Esophagus muscularis mucosa (tissue), 4 donors: ENCODE results near the gene CALM1. TPM values are rescaled to one million over a fixed set of nuclear protein-coding genes. Genes with fewer than 3 reads are reported as not detected.

Experiments
- DNase-seq: peaks from one replicate; pipeline ENCODE4 v3.0.0-alpha.2; 2017; ENCODE audit errors: extremely low spot score
- H3K27ac ChIP-seq, 4 donors: fragments of 200-600 bp; sonication (generic); replicated peaks in 1 of 4; 1 replicate in 3 of 4; 2 replicates in 1 of 4; pipeline ENCODE4 v1.5.1; 2016 to 2019; ENCODE audit warnings: mild to moderate bottlenecking in 1 of 4
- H3K27me3 ChIP-seq, 4 donors: fragments of 200-600 bp; sonication (generic); one replicate each; pipeline versions ENCODE4 v1.5.1 to v1.6.0; 2016 to 2019
- H3K36me3 ChIP-seq, 4 donors: fragments of 200-600 bp; sonication (generic); one replicate each; pipeline ENCODE4 v1.5.1; 2016 to 2019
- H3K4me1 ChIP-seq, 4 donors: fragments of 200-600 bp; sonication (generic); one replicate each; pipeline ENCODE4 v1.5.1; 2016 to 2019
- H3K4me3 ChIP-seq, 4 donors: fragments of 200-600 bp; sonication (generic); 1 replicate in 2 of 4; 2 replicates in 2 of 4; pipeline ENCODE4 v1.5.1; 2016 to 2019; ENCODE audit warnings: mild to moderate bottlenecking in 4 of 4, moderate library complexity in 1 of 4
- H3K9me3 ChIP-seq, 4 donors: fragments of 200-600 bp; sonication (generic); 1 replicate in 3 of 4; 2 replicates in 1 of 4; pipeline ENCODE4 v1.5.1; 2016 to 2019
- CTCF ChIP-seq, 3 experiments: fragments of 200-600 bp in 2 of 3; fragments of 450-650 bp in 1 of 3; sonication (generic) in 2 of 3; IDR thresholded peaks; one replicate each; pipeline ENCODE4 v1.5.1; 2017 to 2019; ENCODE audit warnings: antibody characterized with exemption in 3 of 3, mild to moderate bottlenecking in 2 of 3, moderate library complexity in 1 of 3
- EP300 ChIP-seq: sonication (generic); formaldehyde crosslinking; IDR thresholded peaks from one replicate; pipeline ENCODE4 v1.6.1; 2017; ENCODE audit warnings: antibody characterized with exemption
- POLR2A ChIP-seq: fragments of 450-650 bp; IDR thresholded peaks from one replicate; pipeline ENCODE4 v1.6.1; 2017; ENCODE audit warnings: antibody characterized with exemption, moderate library complexity, mild to moderate bottlenecking, low read depth
- POLR2AphosphoS5 ChIP-seq, 2 donors: sonication (generic); formaldehyde crosslinking; IDR thresholded peaks; one replicate each; pipeline ENCODE4 v1.6.1; 2017; ENCODE audit warnings: antibody characterized with exemption in 2 of 2
- WGBS: methylation state at CpG from one replicate; pipeline ENCODE4 v1.1.5; 2018; 5-methylcytosine and 5-hydroxymethylcytosine counted together
- intact Hi-C: fragments of 100-400 bp; cut with DNase I; formaldehyde crosslinking; loops from one replicate; pipeline ENCODE4 v1.15.1; 2023
- total RNA-seq, 4 donors: library from RNA; depleted of rRNA; stranded (reverse); fragments of >200 nt; gene quantifications; one replicate each; pipeline versions ENCODE4 v1.1.0 to v1.2.1, GENCODE V29; 2016

The CALM1 gene
- total RNA-seq, 4 donors from 2014 or later = 482 to 847 (median 640) TPM

GRCh38 chr14:90454041-90455000 lies 57.5 kb downstream of the CALM1 start:
- peak overlapping the region in 3 of 4 donors; percentile 34 to 68 (median 59) for H3K27ac ChIP-seq
- no peak for DNase-seq
- H3K27me3 ChIP-seq = no peaks in the 10 kb centered on the region
- intact Hi-C loops = no loop called here
- H3K4me3 ChIP-seq = peak overlapping the region; percentile 22 to 49 (median 32)
- H3K9me3 ChIP-seq = no peaks in the 10 kb centered on the region
- H3K4me1 ChIP-seq = peaks cover 16 to 47% (median 34%) of the 10 kb centered on the region in 4 donors
- no peak for TF ChIP-seq CTCF (IDR thresholded peaks at IDR 0.05)
- TF ChIP-seq POLR2AphosphoS5 (IDR thresholded peaks at IDR 0.05) = peak; percentile 25 to 64
- TF ChIP-seq EP300 = no peak
- 73% methylated on average over 21 of the region's 30 CpGs for WGBS
- H3K36me3 ChIP-seq = no peaks in the 10 kb centered on the region

DNA sequence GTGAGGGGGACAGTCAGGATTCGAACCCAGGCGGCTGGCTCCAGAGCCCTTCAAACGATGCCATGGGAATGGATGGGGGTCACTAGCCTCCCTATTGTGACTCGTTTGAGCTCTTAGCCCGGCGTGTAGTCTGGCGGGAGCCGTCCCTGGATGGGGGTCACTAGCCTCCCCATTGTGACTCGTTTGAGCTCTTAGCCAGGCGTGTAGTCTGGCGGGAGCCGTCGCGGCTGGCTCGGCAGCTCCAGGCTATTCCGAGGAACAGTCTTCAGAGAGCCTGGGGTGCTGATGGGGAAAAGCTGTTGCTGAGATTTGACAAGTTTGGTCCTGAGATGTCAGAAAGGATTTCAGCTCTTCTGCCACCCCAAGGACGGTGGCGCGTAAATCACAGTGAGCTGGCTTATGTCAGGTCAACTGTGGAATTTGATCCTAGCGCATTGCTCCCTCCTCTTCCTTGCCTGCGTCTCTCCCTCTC lies 58.3 kb downstream of the CALM1 start:
- Histone ChIP-seq H3K9me3 (no peaks in the 10 kb centered on the region), H3K4me1 (peaks cover 16 to 47% (median 34%) of the 10 kb centered on the region in 4 donors), H3K36me3 (no peaks in the 10 kb centered on the region), H3K27ac (peak overlapping the region in 3 of 4 donors; percentile 20 to 68 (median 59)), H3K4me3 (no peak overlapping the region), H3K27me3 (no peaks in the 10 kb centered on the region)
- DNase-seq = no peak
- 56% methylated on average over 18 of the region's 21 CpGs for WGBS
- TF ChIP-seq POLR2AphosphoS5 (IDR thresholded peaks at IDR 0.05) (peak; percentile 30 to 34), POLR2A (no peak)
- intact Hi-C loops = no loop called here

DNA sequence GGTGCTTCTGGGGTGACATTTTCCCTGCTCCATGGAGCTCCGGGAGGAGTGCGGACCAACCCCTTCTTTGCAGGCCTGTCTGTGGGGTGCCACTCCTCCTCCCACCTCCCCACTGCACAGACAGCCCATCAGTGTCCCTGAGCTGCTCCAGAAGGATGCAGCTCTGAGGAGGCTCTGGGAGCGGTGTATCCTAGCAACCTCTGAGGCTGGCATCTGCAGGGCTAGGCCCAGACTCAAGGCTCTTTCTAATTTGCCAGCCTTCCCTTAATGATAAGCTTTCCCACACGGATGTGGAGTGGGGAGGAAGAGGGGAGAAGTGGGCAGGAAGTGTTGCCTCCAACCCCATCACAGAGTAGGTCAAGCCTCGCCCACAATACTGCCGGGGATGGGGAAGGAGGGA lies 59.7 kb downstream of the CALM1 start:
- Histone ChIP-seq H3K27ac (no peak overlapping the region), H3K9me3 (no peaks in the 10 kb centered on the region), H3K36me3 (no peaks in the 10 kb centered on the region), H3K4me1 (peaks cover 16 to 47% (median 34%) of the 10 kb centered on the region in 4 donors), H3K27me3 (no peaks in the 10 kb centered on the region), H3K4me3 (no peak overlapping the region)
- intact Hi-C loops = no loop called here
- TF ChIP-seq POLR2AphosphoS5 (IDR thresholded peaks at IDR 0.05) (no peak), POLR2A (no peak), EP300 (no peak), CTCF (IDR thresholded peaks at IDR 0.05) (no peak)
- no peak for DNase-seq
- 66% methylated on average over 5 of the region's 6 CpGs for WGBS

- peaks cover 16 to 47% (median 34%) of the 10 kb centered on the region in 4 donors for H3K4me1 ChIP-seq
- WGBS = 80% methylated on average over 4 of the region's 4 CpGs
- no peaks in the 10 kb centered on the region for H3K9me3 ChIP-seq
- H3K4me3 ChIP-seq = no peak overlapping the region
- H3K27me3 ChIP-seq = no peaks in the 10 kb centered on the region
- no peak for DNase-seq
- intact Hi-C loops = no loop called here
- H3K27ac ChIP-seq = no peak overlapping the region
- no peak for TF ChIP-seq POLR2A
- no peak for TF ChIP-seq POLR2AphosphoS5 (IDR thresholded peaks at IDR 0.05)
- TF ChIP-seq EP300 = no peak
- no peak for TF ChIP-seq CTCF (IDR thresholded peaks at IDR 0.05)
- H3K36me3 ChIP-seq = no peaks in the 10 kb centered on the region
Measured at GRCh38 chr14:90457186-90457585, 60.4 kb downstream of the CALM1 start.

Other genes starting within 250 kb of the CALM1 start
- gene PSMC1, start 140.5 kb upstream of the CALM1 start, total RNA-seq = 100 to 1,000 TPM in 3 of 4 donors, 10 to 100 TPM in 1; 96.8 to 139 (median 117) TPM
- gene NRDE2, start 65.1 kb upstream of the CALM1 start, total RNA-seq = 10 to 100 TPM in 3 of 4 donors, 1 to 10 TPM in 1; 8.0 to 14.1 (median 12.2) TPM